Thyroid gland (tissue), 4 donors: ENCODE measurements around the gene NOL4.

Experiments
- POLR2A ChIP-seq, 2 donors: fragments of 450-650 bp; IDR thresholded peaks; one replicate each; pipeline ENCODE4 v1.6.1; 2017; ENCODE audit warnings: antibody characterized with exemption in 2 of 2, mild to moderate bottlenecking in 2 of 2, moderate library complexity in 1 of 2
- TF ChIP-seq, protein P1 (sequence below), 6 experiments: fragments of 200-600 bp in 3 of 6; fragments of 450-650 bp in 3 of 6; sonication (generic) in 3 of 6; IDR thresholded peaks; one replicate each; pipeline ENCODE4 v1.5.1; 2016 to 2019; ENCODE audit warnings: antibody characterized with exemption in 6 of 6, mild to moderate bottlenecking in 2 of 6, inconsistent platforms in 1 of 6, moderate library complexity in 1 of 6

DNA sequence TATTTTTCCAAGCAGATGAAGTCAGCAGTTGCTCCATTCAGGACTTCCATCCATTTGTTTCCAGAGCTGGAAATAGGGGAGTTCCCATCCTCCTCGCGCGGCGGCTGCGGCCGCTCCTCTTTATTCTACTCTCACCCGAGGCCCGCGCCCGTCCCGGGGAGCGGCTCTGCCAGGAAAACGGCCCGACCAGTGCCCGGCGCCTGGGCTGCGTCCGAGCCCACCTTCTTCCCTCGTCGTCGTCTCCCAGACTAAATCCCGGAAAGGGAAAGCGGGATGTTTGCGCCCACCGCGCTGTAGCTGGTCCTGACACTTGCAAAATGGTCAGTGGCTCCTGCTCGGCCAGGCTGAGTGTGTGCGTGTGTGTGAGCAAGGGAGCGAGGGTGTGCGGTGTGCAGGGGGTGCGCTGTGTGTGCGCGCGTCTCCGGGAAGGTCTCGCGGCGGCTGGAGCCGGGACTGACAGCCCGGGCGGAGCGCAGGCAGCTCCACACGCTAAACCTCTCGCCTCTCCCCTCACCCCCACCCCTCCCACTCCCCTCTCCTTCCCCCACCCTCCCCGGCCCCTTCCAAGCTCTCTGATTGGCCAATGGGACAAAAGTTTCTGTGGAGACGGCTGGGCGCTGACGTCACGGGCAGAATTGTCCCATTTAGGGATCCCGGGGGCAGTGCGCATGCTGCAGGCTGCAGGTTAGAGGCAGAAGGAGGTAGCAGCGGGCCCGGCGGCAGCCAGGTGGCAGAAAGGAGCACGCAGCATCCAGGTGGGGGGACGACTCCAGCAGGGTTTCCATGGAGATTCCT, at the start of gene NOL4:
- peak in 1 of 2 donors; percentile 75 for TF ChIP-seq POLR2A (IDR thresholded peaks at IDR 0.05)
- TF ChIP-seq, protein P1, sequence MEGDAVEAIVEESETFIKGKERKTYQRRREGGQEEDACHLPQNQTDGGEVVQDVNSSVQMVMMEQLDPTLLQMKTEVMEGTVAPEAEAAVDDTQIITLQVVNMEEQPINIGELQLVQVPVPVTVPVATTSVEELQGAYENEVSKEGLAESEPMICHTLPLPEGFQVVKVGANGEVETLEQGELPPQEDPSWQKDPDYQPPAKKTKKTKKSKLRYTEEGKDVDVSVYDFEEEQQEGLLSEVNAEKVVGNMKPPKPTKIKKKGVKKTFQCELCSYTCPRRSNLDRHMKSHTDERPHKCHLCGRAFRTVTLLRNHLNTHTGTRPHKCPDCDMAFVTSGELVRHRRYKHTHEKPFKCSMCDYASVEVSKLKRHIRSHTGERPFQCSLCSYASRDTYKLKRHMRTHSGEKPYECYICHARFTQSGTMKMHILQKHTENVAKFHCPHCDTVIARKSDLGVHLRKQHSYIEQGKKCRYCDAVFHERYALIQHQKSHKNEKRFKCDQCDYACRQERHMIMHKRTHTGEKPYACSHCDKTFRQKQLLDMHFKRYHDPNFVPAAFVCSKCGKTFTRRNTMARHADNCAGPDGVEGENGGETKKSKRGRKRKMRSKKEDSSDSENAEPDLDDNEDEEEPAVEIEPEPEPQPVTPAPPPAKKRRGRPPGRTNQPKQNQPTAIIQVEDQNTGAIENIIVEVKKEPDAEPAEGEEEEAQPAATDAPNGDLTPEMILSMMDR (IDR thresholded peaks at IDR 0.05): peak in 5 of 6 experiments; percentile 22 to 82 (median 55)
